GM12892 (cell line): Measurements from ENCODE around the gene MGAT3.

Experiments used
- POLR2A ChIP-seq: IDR thresholded peaks from 2 replicates; pipeline ENCODE4 v1.6.1; 2011; ENCODE audit warnings: low read depth, low read length, control low read depth
- POLR2AphosphoS5 ChIP-seq: IDR thresholded peaks from 2 replicates; pipeline ENCODE4 v1.6.1; 2011; ENCODE audit warnings: low read depth, low read length, control low read depth
- TAF1 ChIP-seq: IDR thresholded peaks from 2 replicates; pipeline ENCODE4 v1.6.1; 2011; ENCODE audit warnings: low read depth, mild to moderate bottlenecking, control low read depth, low read length, borderline replicate concordance

DNA sequence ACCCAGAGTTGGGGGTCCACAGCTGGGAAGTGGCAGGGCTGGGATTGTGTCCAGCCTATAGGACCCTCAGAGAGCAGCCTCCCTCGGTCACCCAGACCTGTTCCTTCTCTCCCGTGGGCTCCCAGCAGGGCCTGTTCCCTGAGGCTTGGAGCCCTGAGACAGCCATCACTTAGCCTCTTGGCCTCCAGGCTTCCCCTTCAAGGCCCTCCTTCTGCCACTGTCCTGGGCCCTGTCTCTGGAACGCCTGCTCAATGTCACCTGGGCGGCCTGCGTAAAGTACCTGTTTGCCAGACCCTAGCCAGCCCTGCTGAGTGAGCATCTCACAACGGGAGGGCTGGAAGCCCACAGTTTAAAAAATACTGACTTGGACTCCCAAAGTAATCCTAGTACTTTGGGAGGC is 6.5 kb downstream of the MGAT3 start:
- no peak for TF ChIP-seq POLR2A
- TF ChIP-seq TAF1: no peak
- no peak for TF ChIP-seq POLR2AphosphoS5
